H1 (cell line): ENCODE data around the gene SULF2. TPM values are rescaled to one million over a fixed set of nuclear protein-coding genes. Genes with fewer than 3 reads are reported as not detected.

Experiments
- CTCF ChIA-PET: fragments of 300-600 bp; sonication (Branson Sonifier 250); formaldehyde crosslinking; loops from one replicate; lab custom pipeline; 2021; ENCODE audit not compliant: partially characterized antibody; lab: Charles Lee
- POLR2A ChIA-PET: fragments of 300-600 bp; sonication (Branson Sonifier 250); formaldehyde crosslinking; loops from one replicate; lab custom pipeline; 2021; ENCODE audit warnings: inconsistent platforms; ENCODE audit not compliant: partially characterized antibody; lab: Charles Lee
- DNase-seq, 2 experiments: peaks; one replicate each; pipeline versions ENCODE4 v3.0.0 to v3.0.0-alpha.2; 2010 to 2022; ENCODE audit warnings: low spot score in 2 of 2, low read depth in 1 of 2, mixed read lengths in 1 of 2
- FAIRE-seq: peaks from 2 replicates; lab custom pipeline; 2011; peaks lifted over from hg19 to GRCh38; lab: Jason Lieb, UNC
- H2AFZ ChIP-seq: 2 replicates; pipeline ENCODE4 v1.8.1; 2012; ENCODE audit warnings: low read length, inconsistent platforms
- H2AK5ac ChIP-seq: 2 replicates; pipeline ENCODE4 v1.6.1; 2013; ENCODE audit warnings: low read depth, low read length
- H2BK120ac ChIP-seq: replicated peaks from 2 replicates; pipeline ENCODE3; 2013; ENCODE audit warnings: low read depth, low read length, inconsistent platforms
- H2BK12ac ChIP-seq: 2 replicates; pipeline ENCODE4 v1.6.1; 2013; ENCODE audit warnings: low read depth, low read length
- H2BK15ac ChIP-seq: 2 replicates; pipeline ENCODE4 v1.6.1; 2013; ENCODE audit warnings: low read length
- H2BK20ac ChIP-seq: 2 replicates; pipeline ENCODE4 v1.6.1; 2013; ENCODE audit warnings: low read length
- H2BK5ac ChIP-seq: 2 replicates; pipeline ENCODE4 v1.6.1; 2013; ENCODE audit warnings: low read depth, low read length
- H3K14ac ChIP-seq: 2 replicates; pipeline ENCODE4 v1.6.1; 2013; ENCODE audit warnings: inconsistent platforms; ENCODE audit not compliant: insufficient read length
- H3K18ac ChIP-seq: 2 replicates; pipeline ENCODE4 v1.6.1; 2013; ENCODE audit warnings: low read length; ENCODE audit errors: extremely low read depth
- H3K23ac ChIP-seq: 2 replicates; pipeline ENCODE4 v1.6.1; 2013; ENCODE audit warnings: inconsistent platforms; ENCODE audit not compliant: insufficient read length
- H3K23me2 ChIP-seq: 2 replicates; pipeline ENCODE4 v1.6.1; 2013; ENCODE audit warnings: low read depth, low read length
- H3K27ac ChIP-seq: 2 replicates; pipeline ENCODE4 v1.6.1; 2011; ENCODE audit warnings: low read depth, low read length, inconsistent platforms
- H3K27me3 ChIP-seq, 4 experiments: replicated peaks in 1 of 4; 1 replicate in 1 of 4; 2 replicates in 3 of 4; pipeline versions ENCODE4 v1.6.1 to v1.8.1; 2011 to 2013; ENCODE audit warnings: low read length in 3 of 4, mild to moderate bottlenecking in 3 of 4, inconsistent platforms in 2 of 4, mixed read lengths in 2 of 4, moderate library complexity in 1 of 4; ENCODE audit not compliant: control insufficient read depth in 3 of 4, insufficient read depth in 3 of 4; ENCODE audit errors: extremely low read depth in 1 of 4
- H3K36me3 ChIP-seq, 4 experiments: 2 replicates each; pipeline versions ENCODE4 v1.6.1 to v1.8.1; 2011 to 2013; ENCODE audit warnings: mild to moderate bottlenecking in 4 of 4, low read length in 3 of 4, moderate library complexity in 2 of 4, control low read depth in 1 of 4, inconsistent platforms in 1 of 4; ENCODE audit not compliant: insufficient read depth in 4 of 4, control insufficient read depth in 2 of 4
- H3K4ac ChIP-seq: replicated peaks from 2 replicates; pipeline ENCODE3; 2013; ENCODE audit warnings: low read length, low read depth, mixed read lengths, inconsistent platforms; ENCODE audit not compliant: insufficient read length
- H3K4me1 ChIP-seq, 4 experiments: replicated peaks in 1 of 4; 1 replicate in 1 of 4; 2 replicates in 3 of 4; pipeline versions ENCODE4 v1.6.1 to v1.8.1; 2011 to 2013; ENCODE audit warnings: low read length in 3 of 4, inconsistent platforms in 2 of 4, mixed read lengths in 1 of 4; ENCODE audit not compliant: insufficient read depth in 4 of 4, control insufficient read depth in 3 of 4
- H3K4me2 ChIP-seq, 2 experiments: 2 replicates each; pipeline versions ENCODE4 v1.6.1 to v1.8.1; 2011 to 2013; ENCODE audit warnings: low read depth in 2 of 2, low read length in 2 of 2, control low read depth in 1 of 2, inconsistent platforms in 1 of 2, mild to moderate bottlenecking in 1 of 2; ENCODE audit not compliant: insufficient read depth in 1 of 2
- H3K4me3 ChIP-seq, 4 experiments: fragments of 200-600, 300-600 bp in 1 of 4; sonication (generic), shearing (Covaris generic), sonication (Bioruptor Twin) in 1 of 4; 2 replicates each; pipeline versions ENCODE4 v1.5.1 to v1.8.1; 2011 to 2016; ENCODE audit warnings: low read length in 4 of 4, low read depth in 3 of 4, control low read depth in 2 of 4, inconsistent platforms in 2 of 4, mild to moderate bottlenecking in 2 of 4, mixed read lengths in 1 of 4, moderate library complexity in 1 of 4; ENCODE audit not compliant: insufficient read depth in 2 of 4; ENCODE audit errors: extremely low read depth in 1 of 4
- H3K56ac ChIP-seq: replicated peaks from 2 replicates; pipeline ENCODE3; 2013; ENCODE audit warnings: low read depth, mild to moderate bottlenecking, mixed read lengths, low read length, inconsistent platforms; ENCODE audit not compliant: insufficient read length
- H3K79me1 ChIP-seq: 2 replicates; pipeline ENCODE4 v1.6.1; 2013; ENCODE audit warnings: low read depth, low read length, control low read depth
- H3K79me2 ChIP-seq, 2 experiments: 2 replicates each; pipeline versions ENCODE4 v1.6.1 to v1.8.1; 2012 to 2013; ENCODE audit warnings: low read length in 2 of 2, mild to moderate bottlenecking in 2 of 2, inconsistent platforms in 1 of 2; ENCODE audit not compliant: insufficient read depth in 2 of 2, control insufficient read depth in 1 of 2
- H3K9ac ChIP-seq, 4 experiments: replicated peaks in 1 of 4; 1 replicate in 1 of 4; 2 replicates in 3 of 4; pipeline versions ENCODE4 v1.6.1 to v1.8.1; 2011 to 2013; ENCODE audit warnings: low read depth in 3 of 4, low read length in 3 of 4, control low read depth in 2 of 4, mild to moderate bottlenecking in 2 of 4, moderate library complexity in 2 of 4, inconsistent platforms in 1 of 4; ENCODE audit errors: extremely low read depth in 1 of 4
- H3K9me3 ChIP-seq, 2 experiments: 2 replicates each; pipeline versions ENCODE4 v1.6.1 to v1.8.1; 2012 to 2013; ENCODE audit warnings: mild to moderate bottlenecking in 2 of 2, moderate library complexity in 2 of 2, control low read depth in 1 of 2, inconsistent platforms in 1 of 2, low read depth in 1 of 2, low read length in 1 of 2, mixed read lengths in 1 of 2; ENCODE audit not compliant: insufficient read depth in 2 of 2
- H4K20me1 ChIP-seq, 2 experiments: replicated peaks in 1 of 2; 2 replicates each; pipeline versions ENCODE3 to v1.8.1; 2011 to 2013; ENCODE audit warnings: inconsistent platforms in 2 of 2, low read length in 2 of 2, mild to moderate bottlenecking in 1 of 2; ENCODE audit not compliant: insufficient read depth in 2 of 2, control insufficient read depth in 1 of 2
- H4K5ac ChIP-seq: 2 replicates; pipeline ENCODE4 v1.6.1; 2013; ENCODE audit warnings: low read length, low read depth, mixed read lengths, inconsistent platforms; ENCODE audit not compliant: insufficient read length
- H4K8ac ChIP-seq: 2 replicates; pipeline ENCODE4 v1.8.0; 2013; ENCODE audit warnings: mild to moderate bottlenecking, moderate library complexity, low read length, inconsistent platforms; ENCODE audit not compliant: insufficient read depth; ENCODE audit errors: extremely low read depth
- H4K91ac ChIP-seq: replicated peaks from 2 replicates; pipeline ENCODE3; 2013; ENCODE audit warnings: low read length, mixed read lengths, inconsistent platforms; ENCODE audit not compliant: insufficient read length
- CEBPB ChIP-seq: IDR thresholded peaks from 2 replicates; pipeline ENCODE4 v1.6.1; 2012; ENCODE audit warnings: low read depth, low read length
- CTBP2 ChIP-seq: IDR thresholded peaks from 2 replicates; pipeline ENCODE4 v1.7.0; 2011; ENCODE audit warnings: borderline replicate concordance, mild to moderate bottlenecking, moderate library complexity, mixed read lengths, low read length; ENCODE audit not compliant: insufficient read depth, insufficient read length
- EP300 ChIP-seq, 2 experiments: IDR thresholded peaks; 1 replicate in 1 of 2; 2 replicates in 1 of 2; pipeline ENCODE4 v1.6.1; 2011 to 2012; ENCODE audit warnings: low read depth in 2 of 2, low read length in 2 of 2, mild to moderate bottlenecking in 2 of 2, borderline replicate concordance in 1 of 2, inconsistent platforms in 1 of 2, moderate library complexity in 1 of 2
- HDAC6 ChIP-seq: IDR thresholded peaks from one replicate; pipeline ENCODE4 v1.7.1; 2012; ENCODE audit warnings: low read depth, mild to moderate bottlenecking, inconsistent platforms, low read length, moderate library complexity
- JUN ChIP-seq: IDR thresholded peaks from 2 replicates; pipeline ENCODE4 v1.6.1; 2011; ENCODE audit warnings: low read depth, mild to moderate bottlenecking, improper control_type of control experiment, low read length
- KDM4A ChIP-seq: IDR thresholded peaks from one replicate; pipeline ENCODE4 v1.7.1; 2012; ENCODE audit warnings: low read depth, mild to moderate bottlenecking, moderate library complexity, low read length, inconsistent platforms; ENCODE audit not compliant: severe bottlenecking
- MAFK ChIP-seq: IDR thresholded peaks from 2 replicates; pipeline ENCODE4 v1.6.1; 2012; ENCODE audit warnings: low read depth, mild to moderate bottlenecking, improper control_type of control experiment, low read length
- MAX ChIP-seq: IDR thresholded peaks from 2 replicates; pipeline ENCODE4 v1.6.1; 2012; ENCODE audit warnings: inconsistent platforms
- RAD21 ChIP-seq, 2 experiments: IDR thresholded peaks in 1 of 2; conservative IDR thresholded peaks in 1 of 2; 2 replicates each; pipeline ENCODE4 v1.6.1; 2011; ENCODE audit warnings: low read depth in 2 of 2, low read length in 2 of 2, improper control_type of control experiment in 1 of 2, inconsistent platforms in 1 of 2, mild to moderate bottlenecking in 1 of 2, moderate library complexity in 1 of 2
- RXRA ChIP-seq: IDR thresholded peaks from 2 replicates; pipeline ENCODE4 v1.6.1; 2011; ENCODE audit warnings: low read depth, mild to moderate bottlenecking, low read length, moderate library complexity; ENCODE audit not compliant: insufficient read depth
- WGBS, 2 experiments: shearing (Covaris generic) in 1 of 2; methylation state at CpG; one replicate each; pipeline versions ENCODE4 v1.1.6 to v1.1.7; 2013 to 2015; ENCODE audit warnings: low lambda C conversion rate in 2 of 2, mixed read lengths in 2 of 2, inconsistent platforms in 1 of 2, low coverage in 1 of 2, missing lambda C conversion rate in 1 of 2; ENCODE audit not compliant: insufficient replicate concordance in 2 of 2, insufficient coverage in 1 of 2, insufficient read length in 1 of 2; ENCODE audit errors: extremely low coverage in 1 of 2, missing lambda C conversion rate in 1 of 2; 5-methylcytosine and 5-hydroxymethylcytosine counted together
- polyA plus RNA-seq, 7 experiments: library from polyadenylated mRNA; depleted of rRNA in 3 of 7; stranded (reverse) in 5 of 7; unstranded in 2 of 7; fragments of >200 nt in 5 of 7; fragments of 200-250 nt in 2 of 7; gene quantifications; 1 replicate in 5 of 7; 2 replicates in 1 of 7; 4 replicates in 1 of 7; pipeline versions ENCODE4 v1.2.1 to v1.2.3, GENCODE V29; 2011 to 2013; ENCODE audit warnings: missing spikeins in 2 of 7, mixed read lengths in 2 of 7
- total RNA-seq: library from RNA; stranded (reverse); fragmentation: NEBNext Ultra II Directional; extraction: Animal tissue kit (Norgen Biotek cat#: 25700); gene quantifications from 2 replicates; pipeline ENCODE4 v1.2.1, GENCODE V29; 2021

Gene SULF2
- total and polyA plus RNA-seq, 2 of the 8 experiments (the other 6 are each of a cell fraction or from before 2014, with no cell fraction given), result 15.7 to 28.2 TPM

DNA sequence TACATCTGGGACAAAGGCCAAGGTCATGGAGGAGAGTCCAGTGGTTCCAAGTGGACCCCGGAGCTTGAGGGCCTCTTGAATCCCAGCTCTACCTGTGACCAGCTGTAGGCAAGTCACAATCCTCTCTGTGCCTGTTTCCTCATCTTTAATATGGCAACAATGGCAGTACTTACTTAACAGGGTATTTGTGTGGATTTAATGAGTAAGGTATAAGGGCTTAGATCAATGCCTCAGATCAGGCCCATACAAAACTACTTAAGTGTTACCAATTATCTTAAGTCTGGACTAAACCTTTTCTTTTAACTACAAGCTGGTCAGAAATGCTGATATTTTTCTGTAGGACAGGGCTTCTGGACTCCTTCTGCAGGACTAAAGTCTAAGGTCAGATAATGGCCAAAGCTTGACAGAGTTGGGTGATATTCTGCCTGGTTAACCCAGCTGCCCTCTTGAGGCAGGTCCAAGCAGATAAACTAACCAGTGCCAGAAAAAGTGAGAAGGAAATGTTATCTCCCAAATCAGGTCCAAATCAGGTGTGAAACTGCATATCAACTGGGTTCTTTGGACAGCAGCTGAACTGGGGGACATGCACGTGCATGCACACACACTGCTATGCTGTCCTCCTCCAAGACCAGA, 2.2 kb downstream of the SULF2 start:
- Histone ChIP-seq H3K9ac (no peak overlapping the region), H3K4me1 (peaks cover 0 to 6% (median 3%) of the 10 kb centered on the region in 4 experiments; a peak in 5 of 7 replicates), H3K23ac (no peak overlapping the region), H3K79me1 (no peaks in the 10 kb centered on the region), H2BK5ac (no peak overlapping the region), H3K18ac (no peak overlapping the region), H2AK5ac (no peak overlapping the region), H3K36me3 (no peaks in the 10 kb centered on the region), H4K20me1 (no peaks in the 10 kb centered on the region), H4K91ac (no peak overlapping the region), H3K79me2 (no peaks in the 10 kb centered on the region), H3K56ac (no peak overlapping the region), H2BK20ac (no peak overlapping the region), H3K9me3 (no peaks in the 10 kb centered on the region), H3K14ac (no peak overlapping the region), H3K4me3 (no peak overlapping the region), H3K27me3 (peaks cover 2 to 39% (median 28%) of the 10 kb centered on the region in 4 experiments), H4K8ac (no peak overlapping the region), H2AFZ (no peak overlapping the region), H3K4me2 (no peak overlapping the region), H3K23me2 (peaks cover 18% of the 10 kb centered on the region), H2BK120ac (no peak overlapping the region), H2BK12ac (no peak overlapping the region), H2BK15ac (no peak overlapping the region), H3K4ac (no peak overlapping the region), H3K27ac (no peak overlapping the region), H4K5ac (no peak overlapping the region)
- ChIA-PET CTCF (interaction anchor here (0.6 to 1.9 kb wide), 19 partner anchors 9 to 837 kb away, joined by 3 to 9 read pairs (median 3); no protein-coding TSS in a partner anchor), POLR2A (interaction anchor here (0.6 kb wide), 1 partner anchor 62 kb away, joined by 4 read pairs; no protein-coding TSS in a partner anchor)
- DNase-seq, result no peak
- 87% methylated on average over 2 of the region's 2 CpGs; no CpG with 5 or more reads in 1 of the 2 experiments for WGBS, 2 experiments
- FAIRE-seq, result no peak
- no peak for TF ChIP-seq RXRA
- TF ChIP-seq JUN, result no peak
- no peak for TF ChIP-seq CEBPB
- TF ChIP-seq MAX, result no peak
- peak in 1 of 2 experiments; percentile 25; a peak in 1 of 4 replicates for TF ChIP-seq RAD21 (IDR thresholded peaks at IDR 0.05 in 1 of 2, conservative IDR thresholded peaks at IDR 0.05 in 1 of 2; ENCODE audit: low read depth in 2 of 2, low read length in 2 of 2)
- no peak for TF ChIP-seq KDM4A
- TF ChIP-seq HDAC6, result no peak
- no peak for TF ChIP-seq CTBP2
- no peak for TF ChIP-seq EP300 (IDR thresholded peaks at IDR 0.05; ENCODE audit: borderline replicate concordance in 1 of 2, low read depth in 2 of 2, low read length in 2 of 2)
- TF ChIP-seq MAFK, result no peak
